Measurements from ENCODE around the gene SLAMF9.

SLAMF9 gene

DNA sequence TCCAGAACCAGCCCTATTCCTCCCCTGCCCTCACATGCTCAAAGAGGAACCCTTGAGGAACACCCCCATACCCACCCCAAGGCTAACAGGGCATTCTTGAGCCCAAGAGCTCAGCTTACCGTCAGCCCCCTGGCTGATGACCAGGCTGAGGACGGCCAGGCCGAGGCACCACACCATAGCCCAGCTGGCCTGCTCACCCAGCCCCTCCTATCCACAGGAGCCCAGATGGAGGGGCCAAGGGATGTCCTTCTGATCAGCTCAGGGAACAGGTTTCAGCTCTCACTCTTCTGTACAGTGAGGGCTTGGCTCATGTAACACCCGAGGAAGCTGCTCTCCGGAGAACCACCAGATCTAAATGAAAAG lies 10.8 kb downstream of the SLAMF9 start:
- TF ChIP-seq, protein P1, sequence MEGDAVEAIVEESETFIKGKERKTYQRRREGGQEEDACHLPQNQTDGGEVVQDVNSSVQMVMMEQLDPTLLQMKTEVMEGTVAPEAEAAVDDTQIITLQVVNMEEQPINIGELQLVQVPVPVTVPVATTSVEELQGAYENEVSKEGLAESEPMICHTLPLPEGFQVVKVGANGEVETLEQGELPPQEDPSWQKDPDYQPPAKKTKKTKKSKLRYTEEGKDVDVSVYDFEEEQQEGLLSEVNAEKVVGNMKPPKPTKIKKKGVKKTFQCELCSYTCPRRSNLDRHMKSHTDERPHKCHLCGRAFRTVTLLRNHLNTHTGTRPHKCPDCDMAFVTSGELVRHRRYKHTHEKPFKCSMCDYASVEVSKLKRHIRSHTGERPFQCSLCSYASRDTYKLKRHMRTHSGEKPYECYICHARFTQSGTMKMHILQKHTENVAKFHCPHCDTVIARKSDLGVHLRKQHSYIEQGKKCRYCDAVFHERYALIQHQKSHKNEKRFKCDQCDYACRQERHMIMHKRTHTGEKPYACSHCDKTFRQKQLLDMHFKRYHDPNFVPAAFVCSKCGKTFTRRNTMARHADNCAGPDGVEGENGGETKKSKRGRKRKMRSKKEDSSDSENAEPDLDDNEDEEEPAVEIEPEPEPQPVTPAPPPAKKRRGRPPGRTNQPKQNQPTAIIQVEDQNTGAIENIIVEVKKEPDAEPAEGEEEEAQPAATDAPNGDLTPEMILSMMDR (IDR thresholded peaks at IDR 0.05; ENCODE audit: insufficient read depth, low read length, missing control alignments), result no peak
- no peak for DNase-seq (ENCODE audit: low read depth, low spot score)
- ChIA-PET POLR2A (no interaction called here), CTCF (interaction anchor here (0.7 to 14.9 kb wide), 4 partner anchors 10 to 64 kb away, joined by 3 to 220 read pairs (median 6); no protein-coding TSS in a partner anchor)
- H3K4me3 ChIP-seq (ENCODE audit: low read depth, low read length), result no peak overlapping the region

DNA sequence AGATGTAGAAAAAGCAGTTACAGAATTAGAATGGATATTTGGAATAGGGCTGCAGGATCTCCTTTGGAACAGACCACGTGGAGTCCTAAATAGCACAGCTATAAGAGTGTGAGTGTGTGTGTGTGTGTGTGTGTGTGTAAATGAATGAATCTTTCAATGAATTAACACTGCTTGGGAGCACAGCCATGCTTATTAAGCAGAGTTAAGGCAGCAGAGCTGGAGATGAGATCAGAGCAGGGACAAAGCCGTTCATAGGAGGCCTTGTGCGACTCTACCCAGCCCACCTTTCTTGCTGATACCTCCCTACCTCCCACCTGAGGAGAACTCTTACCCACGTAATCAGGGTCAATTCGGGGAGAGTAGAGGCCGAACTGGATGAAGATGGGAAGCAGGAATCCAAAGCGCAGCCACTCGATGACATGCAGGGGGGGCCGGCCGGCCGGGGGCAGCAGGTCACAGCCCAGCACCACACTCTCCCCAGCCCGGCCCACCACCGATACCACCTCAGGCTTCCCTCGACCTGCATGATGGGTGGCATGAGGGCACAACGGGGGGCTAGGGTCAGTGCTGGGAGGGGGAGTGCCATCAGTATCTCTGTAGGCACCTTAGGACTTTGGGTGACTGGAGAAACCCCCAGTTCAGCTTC lies 11.3 kb downstream of the SLAMF9 start:
- DNase-seq (ENCODE audit: low read depth, low spot score), result no peak
- ChIA-PET CTCF (interaction anchor here (1.1 to 14.9 kb wide), 3 partner anchors 9 to 64 kb away, joined by 3 to 220 read pairs (median 9); no protein-coding TSS in a partner anchor), POLR2A (no interaction called here)
- H3K4me3 ChIP-seq (ENCODE audit: low read depth, low read length), result no peak overlapping the region
- TF ChIP-seq, protein P1 (IDR thresholded peaks at IDR 0.05; ENCODE audit: insufficient read depth, low read length, missing control alignments), result no peak

GRCh38 chr1:159941591-159942560 lies 12.2 kb downstream of the SLAMF9 start:
- ChIA-PET POLR2A (interaction anchor here (0.6 kb wide), 1 partner anchor 77 kb away, joined by 3 read pairs; no protein-coding TSS in a partner anchor), CTCF (interaction anchor here (1.1 to 23.7 kb wide), 5 partner anchors 11 to 67 kb away, joined by 3 to 1031 read pairs (median 161); partner anchors contain the start of genes IGSF9, SLAMF9 and TAGLN2)
- H3K4me3 ChIP-seq (ENCODE audit: low read depth, low read length), result no peak overlapping the region
- TF ChIP-seq, protein P1 (IDR thresholded peaks at IDR 0.05; ENCODE audit: insufficient read depth, low read length, missing control alignments), result no peak
- DNase-seq (ENCODE audit: low read depth, low spot score), result no peak

- POLR2A ChIA-PET, result interaction anchor here (0.6 kb wide), 1 partner anchor 77 kb away, joined by 3 read pairs; no protein-coding TSS in a partner anchor
- CTCF ChIA-PET, result interaction anchor here (9.5 to 23.7 kb wide), 3 partner anchors 11 to 68 kb away, joined by 109 to 1031 read pairs (median 161); partner anchors contain the start of genes IGSF9, SLAMF9 and TAGLN2
- no peak overlapping the region for H3K4me3 ChIP-seq (ENCODE audit: low read depth, low read length)
- no peak for DNase-seq (ENCODE audit: low read depth, low spot score)
- TF ChIP-seq, protein P1 (IDR thresholded peaks at IDR 0.05; ENCODE audit: insufficient read depth, low read length, missing control alignments), result no peak
These were observed 12.9 kb downstream of the SLAMF9 start for GRCh38 chr1:159941141-159941540.

DNA sequence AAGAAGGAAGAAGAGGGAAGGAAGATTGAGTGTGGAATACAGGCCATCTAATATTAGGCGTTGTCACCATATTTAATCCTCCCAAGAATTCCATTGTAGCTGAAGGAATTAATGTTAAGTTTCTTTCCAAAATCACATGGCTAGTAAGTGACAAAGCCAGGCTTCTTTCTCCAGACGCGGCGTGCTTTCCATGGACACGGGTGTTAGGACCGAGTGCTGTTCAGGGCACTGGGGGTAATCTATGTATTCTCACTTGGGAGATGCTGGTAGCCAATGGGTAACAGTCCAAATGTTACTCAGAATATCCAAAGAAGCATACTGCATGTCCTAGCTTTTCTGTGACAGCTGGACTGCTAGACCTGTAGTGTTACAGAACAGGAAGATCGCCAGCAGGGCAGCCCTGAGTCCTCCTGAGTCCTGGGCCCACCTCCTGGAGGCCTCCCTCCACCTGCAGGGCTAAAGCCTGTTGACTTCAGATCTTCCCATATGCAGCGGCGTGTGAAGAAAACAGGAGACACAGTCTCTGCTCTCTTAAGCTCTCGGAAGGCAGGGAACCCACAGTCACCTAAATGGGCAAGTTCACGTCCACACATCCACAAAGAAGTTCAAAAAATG lies 13.9 kb downstream of the SLAMF9 start:
- CTCF ChIA-PET, result interaction anchor here (1.1 to 23.7 kb wide), 5 partner anchors 12 to 106 kb away, joined by 3 to 1031 read pairs (median 109); partner anchors contain the start of genes IGSF9, SLAMF9 and TAGLN2

More for the DNA sequence above, 13.9 kb downstream of the SLAMF9 start:
- TF ChIP-seq, protein P1 (IDR thresholded peaks at IDR 0.05; ENCODE audit: insufficient read depth, low read length, missing control alignments), result no peak
- no peak overlapping the region for H3K4me3 ChIP-seq (ENCODE audit: low read depth, low read length)
- DNase-seq (ENCODE audit: low read depth, low spot score), result no peak
- POLR2A ChIA-PET, result no interaction called here
